GM18499 (cell line): ENCODE results near the gene TEX38.
"Not testable (repeated sequence)": the region's sequence is repeated elsewhere in the genome, so short reads cannot be mapped to it uniquely, and the experiment has no call there.

ENCODE experiments used
- ATAC-seq: cut with Tn5 transposase; IDR thresholded peaks from one replicate; pipeline ENCODE4 v1.9.1; 2021; ENCODE audit warnings: moderate number of reproducible peaks; ENCODE audit not compliant: insufficient read depth, unreplicated experiment

Gene TEX38

DNA sequence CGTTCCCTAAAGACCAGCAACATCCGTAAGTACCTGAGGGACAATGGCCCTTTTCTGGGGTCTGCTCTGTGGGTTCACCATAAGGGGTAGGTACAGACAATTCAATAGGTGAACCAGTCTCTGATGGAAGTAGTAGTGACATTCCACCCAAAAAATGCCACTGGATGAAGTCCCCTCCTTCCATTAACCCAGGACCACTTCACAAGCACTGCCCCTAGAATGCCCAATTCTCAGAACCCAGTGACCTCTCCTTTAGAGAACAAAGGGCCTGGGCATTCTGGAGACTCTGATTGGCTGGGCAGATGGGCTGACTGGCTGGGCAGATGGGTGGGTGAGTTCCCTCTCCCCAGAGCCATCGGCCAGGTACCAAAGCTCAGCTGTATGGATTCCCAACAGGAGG lies at the start of gene TEX38:
Gene TEX38 (plus strand): TSS at position 301 of the 400 bp plus-strand sequence. CDS start 81 bp downstream, at position 382.
- ATAC-seq: no peak

DNA sequence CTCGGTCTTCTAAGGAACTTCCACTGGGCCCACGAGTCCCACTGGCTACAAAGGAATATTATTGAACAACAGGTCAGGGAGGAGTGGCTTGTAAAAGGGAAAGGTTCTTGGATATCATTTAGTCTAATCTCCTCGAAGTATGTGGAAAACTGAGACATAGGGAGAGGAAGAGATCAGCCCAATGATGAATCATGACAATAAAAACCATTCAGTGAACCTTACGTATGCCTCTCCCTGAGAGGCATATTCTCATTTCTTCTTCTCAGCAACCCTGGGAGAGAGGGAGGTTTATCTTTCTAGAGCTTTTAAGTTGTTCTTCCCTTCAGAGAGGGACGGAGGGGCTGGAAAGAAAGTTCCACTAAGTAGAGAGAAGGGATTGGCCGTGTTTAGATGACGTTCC lies 49.7 kb upstream of the TEX38 start:
- no peak for ATAC-seq

DNA sequence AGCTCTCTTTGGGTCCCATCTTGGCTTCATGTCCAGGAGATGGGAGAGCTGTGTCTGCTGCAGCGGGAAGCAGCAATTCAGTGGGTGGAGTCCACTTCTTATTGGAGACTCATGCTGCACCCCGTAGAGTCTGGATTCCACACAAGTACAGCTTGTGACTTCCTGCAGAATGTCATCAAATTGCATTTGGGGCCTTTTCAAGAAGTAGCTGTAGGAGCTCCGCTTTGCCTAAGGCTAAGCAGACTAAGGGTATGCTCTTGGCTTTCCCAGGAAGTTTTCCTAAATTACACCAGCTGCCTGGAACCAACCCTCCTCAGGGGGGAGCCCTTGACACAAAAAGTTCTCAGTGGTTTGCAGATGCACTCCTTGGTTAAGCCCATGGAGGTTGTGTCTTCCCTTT lies 49.3 kb upstream of the TEX38 start:
- no peak for ATAC-seq

DNA sequence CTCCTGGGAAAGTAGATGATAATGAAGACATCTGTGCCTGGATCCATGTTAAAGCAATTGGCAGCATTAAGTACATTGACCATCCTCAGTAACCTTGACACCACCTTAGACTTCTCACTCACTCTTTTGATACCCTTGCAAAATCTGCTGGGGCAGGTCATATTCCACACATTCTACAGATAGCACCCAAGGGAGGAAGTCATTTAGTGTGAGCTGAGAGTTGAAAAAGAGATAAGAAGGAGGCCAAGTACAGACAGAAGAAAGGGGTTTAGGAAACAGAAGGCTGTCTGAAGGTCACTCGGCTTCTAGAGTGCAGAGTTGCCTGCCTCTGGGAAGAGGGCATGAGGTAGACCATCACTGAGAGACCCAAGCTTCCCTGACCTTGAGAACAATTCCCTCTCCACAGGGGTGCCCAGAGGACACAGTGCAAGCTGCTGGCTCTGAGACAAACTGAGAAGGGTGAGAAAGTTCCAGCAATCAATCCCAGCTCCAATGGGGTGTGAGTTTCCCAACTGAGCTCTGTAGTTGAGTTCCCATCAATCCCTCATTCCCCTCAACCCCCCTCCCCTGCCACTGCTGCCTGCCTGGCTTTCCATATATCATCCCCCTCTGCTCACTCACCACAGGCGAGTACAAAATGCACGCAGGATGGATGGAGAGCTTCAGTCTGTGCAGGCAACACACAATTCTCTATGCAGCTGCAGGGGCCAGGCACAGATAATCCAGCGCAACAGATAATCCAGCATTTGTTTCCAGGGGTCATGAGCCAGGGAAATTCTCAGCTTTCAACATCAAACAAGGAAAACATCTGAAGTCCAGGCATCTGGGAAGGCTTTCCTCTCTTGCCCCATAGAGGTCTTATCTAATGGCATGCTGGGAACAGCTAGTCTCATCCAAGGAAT lies 47.7 kb upstream of the TEX38 start:
- no peak for ATAC-seq

DNA sequence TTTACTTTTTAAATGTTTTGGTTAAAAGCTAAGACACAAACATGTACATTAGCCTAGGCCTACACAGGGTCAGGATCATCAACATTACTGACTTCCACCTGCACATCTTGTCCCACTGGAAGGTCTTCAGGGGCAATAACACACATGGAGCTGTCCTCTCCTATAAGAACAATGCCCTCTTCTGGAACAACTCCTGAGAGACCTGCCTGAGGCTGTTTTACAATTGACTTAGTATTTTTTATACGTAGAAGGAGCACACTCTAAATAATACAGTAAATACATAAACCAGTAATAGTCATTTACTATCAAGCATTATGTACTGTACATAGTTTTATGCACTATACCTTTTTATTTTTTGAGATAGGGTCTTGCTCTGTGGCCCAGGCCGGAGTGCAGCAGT lies 40.9 kb upstream of the TEX38 start:
- ATAC-seq: no peak

DNA sequence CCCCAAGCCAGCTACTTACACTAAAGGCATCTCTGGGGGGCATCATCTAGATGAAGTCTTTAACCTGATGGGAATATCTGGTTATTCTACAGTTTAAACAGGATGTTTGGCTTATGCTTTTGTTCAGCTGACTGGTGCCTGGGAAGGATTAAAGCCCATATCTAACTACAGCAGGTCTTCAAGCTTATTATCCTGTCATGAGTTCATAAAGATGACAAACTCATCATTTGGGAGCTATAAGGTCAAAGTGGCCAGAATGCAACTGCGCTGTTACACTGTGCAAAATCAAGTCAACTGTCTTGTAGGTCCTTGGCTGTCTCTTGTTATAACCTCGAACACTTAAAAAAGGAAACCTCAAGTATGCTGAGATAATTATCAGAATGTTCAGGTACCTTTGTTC lies 36.4 kb upstream of the TEX38 start:
- no peak for ATAC-seq

DNA sequence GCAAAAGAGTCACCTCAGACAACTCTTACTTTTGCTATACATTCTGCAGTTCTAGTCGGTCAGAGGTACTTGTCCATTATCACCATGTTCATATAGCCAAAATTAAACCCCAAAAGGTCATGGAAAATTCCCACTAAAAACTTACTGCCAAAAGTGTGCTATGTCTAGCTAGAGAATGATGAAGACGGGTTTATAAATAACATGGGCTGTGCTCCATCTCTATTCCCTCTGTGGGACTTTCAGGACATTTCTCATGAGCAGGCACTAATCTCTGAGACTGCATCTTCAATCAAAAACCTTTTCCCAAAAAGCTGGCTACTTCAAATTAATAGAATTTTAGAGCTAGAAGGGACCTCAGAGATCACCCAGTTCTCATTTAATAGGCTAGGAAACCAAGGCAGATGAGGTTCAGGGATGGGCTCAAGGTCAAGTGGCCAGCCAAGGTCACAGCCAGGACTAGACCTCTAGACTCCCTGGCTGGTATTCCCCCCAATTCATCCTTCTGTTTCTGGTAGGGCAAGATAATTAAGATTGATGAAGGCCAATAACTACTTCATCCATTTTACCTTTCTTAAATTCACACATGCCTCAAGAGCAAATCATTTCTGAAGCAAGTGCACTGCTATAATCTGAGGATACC lies 34.1 kb upstream of the TEX38 start:
- ATAC-seq: no peak

DNA sequence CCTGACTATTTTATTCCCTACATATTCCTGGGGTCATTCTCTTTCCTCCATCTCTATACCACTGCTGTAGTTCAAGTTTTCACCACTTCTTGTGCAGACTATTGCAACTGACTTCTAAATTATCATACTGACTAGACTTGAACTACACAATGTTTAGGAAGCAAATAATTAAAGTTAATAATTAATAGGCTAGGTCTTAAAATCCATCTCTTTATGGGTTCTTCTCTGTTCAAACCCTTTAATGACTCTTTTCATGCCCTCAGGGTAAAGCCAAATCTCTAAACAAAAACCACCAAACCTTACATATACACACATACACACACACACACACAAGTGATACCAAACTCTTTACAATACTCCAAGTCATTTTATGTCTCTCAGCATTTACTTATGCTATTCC lies 32.7 kb upstream of the TEX38 start:
- no peak for ATAC-seq

DNA sequence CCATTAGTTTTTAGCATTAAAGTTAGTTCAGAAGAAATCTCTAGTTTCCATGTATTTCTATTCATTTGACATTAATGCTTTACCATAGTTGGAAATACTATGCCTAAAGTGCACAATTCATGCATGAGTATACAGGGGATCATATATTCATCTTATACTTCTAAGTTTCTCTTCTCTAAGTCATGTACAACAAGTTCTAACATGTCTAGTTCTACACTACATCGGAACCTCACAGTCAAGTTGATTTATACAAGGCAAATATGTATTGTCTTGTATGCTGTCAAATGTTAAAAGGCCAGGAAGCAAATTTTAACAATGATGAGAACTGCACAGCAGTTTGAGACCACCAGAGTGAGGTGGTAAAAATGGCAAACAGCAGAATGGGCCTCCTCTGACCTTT lies 32.1 kb upstream of the TEX38 start:
- ATAC-seq: no peak

DNA sequence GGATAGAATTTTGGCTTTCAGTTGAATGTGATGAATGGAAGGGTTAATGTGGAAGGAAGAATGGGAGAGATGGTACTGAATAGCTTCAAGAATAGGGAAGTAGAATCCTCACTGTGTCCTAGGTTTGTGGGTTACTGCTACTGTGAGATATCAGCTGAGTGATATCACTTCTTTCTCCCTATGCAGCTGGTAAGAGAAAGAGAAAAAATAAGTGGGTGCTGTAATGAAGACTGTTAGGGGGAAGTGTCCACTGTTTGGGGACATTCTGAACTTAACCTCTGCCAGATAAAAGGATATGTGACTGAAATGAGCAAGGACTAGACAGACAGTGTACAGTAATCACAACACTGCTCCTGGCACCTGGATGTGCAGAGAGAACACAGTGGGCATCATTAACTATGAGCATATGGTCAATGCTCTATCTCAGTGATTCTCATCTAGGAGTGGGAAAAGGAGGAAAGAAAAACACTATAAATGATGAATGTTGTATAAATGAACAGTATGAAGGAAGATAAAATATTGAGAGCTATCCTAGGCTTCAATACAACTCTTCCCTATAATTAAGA lies 29.5 kb upstream of the TEX38 start:
- ATAC-seq: no peak

DNA sequence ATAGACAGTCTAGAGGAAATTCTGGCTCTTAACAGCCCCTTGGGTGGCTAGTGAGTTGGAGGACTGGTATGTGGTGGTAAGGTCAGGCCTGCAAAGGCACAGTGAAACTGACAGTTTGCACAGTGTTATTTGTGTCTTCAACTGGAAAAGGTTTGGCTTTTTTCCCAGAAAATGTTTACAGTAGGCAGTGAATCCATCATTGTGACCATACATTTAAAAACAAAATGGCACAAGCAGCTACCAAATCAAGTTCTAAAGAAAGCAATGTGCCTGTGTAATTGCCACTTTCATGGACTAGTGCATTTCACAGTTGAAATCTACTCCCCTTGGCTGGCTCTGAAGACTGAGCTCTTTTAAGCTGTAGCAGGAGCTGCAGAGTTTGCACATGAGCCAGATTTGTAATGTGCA lies 28.3 kb upstream of the TEX38 start:
- ATAC-seq: no peak

DNA sequence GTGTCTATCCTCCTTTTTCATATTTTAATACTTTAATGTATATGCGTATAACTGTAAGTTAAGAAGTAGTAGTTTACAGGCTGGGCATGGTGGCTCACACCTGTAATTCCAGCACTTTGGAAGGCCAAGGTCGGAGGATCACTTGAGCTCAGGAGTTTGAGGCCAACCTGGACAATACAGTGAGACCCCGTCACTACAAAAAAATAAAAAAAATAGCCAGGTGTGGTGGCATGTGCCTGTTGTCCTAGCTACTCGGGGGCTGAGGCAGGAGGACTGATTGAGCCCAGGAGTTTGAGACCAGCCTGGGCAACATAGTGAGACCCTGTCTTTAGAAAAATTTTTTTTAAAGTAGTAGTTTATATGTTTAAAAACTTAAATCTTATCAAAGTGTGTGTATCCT lies 25.8 kb upstream of the TEX38 start:
- ATAC-seq: no peak

DNA sequence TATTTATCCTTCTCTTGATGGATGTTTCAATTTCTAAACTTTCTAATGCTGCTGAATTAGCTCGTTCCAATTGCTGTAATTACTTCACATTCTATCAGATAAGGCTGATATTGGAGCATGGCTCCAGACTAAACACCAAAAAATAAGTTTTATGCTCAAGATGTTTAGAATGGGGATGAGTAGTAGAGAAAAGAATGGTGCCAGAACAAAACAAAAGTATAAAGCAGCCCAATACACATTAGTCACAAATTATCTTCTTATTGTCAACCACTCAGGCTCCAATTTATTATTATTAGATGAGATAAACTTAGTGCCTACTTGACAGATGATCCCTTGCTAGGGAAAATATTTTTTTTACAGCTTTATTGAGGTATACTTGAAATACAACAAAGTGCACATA lies 25.3 kb upstream of the TEX38 start:
- ATAC-seq: no peak

DNA sequence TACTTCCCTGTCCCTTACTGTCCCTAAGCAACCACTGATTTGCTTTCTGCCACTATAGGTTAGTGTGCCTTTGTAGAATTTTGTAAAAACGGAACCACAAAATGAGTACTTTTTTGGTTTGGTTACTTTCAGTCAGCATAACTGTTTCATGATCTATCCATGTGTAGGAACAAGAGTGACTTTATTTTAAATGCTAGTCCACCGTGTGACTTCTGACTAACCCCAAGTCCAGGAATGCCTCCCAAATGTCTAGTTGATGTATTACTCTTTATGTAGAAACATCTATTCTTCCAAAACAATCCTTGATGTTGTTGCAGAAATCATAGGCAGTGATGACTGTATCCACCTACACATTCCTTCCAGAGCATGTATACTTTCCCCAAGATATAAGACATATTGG lies 24.8 kb upstream of the TEX38 start:
- ATAC-seq: no peak

DNA sequence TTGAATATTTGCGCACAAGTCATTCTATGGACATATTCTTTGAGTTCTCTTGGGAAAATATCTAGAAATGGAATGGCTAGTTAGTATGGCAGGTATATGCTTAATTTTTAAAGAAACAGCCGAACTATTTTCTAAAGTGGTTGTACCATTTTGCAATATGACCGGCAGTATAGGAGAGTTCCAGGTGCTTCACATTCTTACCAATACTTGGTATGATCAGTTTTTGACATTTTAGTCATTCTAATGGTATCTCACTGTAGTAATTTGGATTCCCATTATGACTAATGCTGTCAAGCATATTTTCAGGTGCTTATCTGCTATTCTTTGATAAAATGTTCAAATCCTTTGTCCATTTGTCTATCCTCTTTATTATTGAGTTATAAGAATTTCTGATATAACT lies 24.0 kb upstream of the TEX38 start:
- ATAC-seq: no peak

DNA sequence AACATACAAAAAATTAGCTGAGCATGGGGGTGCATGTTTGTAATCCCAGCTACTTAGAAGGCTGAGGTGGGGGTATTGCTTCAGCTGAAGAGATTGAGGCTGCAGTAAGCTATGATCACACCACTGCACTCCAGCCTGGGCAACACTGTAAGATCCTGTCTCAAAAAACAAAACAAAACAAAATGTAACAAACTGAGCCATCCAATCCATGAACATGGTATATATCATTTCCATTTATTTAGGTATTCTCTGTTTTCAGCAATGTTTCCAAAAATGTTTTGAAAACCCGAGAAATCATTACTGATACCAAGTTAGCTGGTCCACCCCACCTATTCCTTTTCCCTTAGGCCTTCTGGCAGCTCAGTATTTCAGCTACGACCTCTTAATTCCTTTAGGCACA lies 21.9 kb upstream of the TEX38 start:
- ATAC-seq: no peak

DNA sequence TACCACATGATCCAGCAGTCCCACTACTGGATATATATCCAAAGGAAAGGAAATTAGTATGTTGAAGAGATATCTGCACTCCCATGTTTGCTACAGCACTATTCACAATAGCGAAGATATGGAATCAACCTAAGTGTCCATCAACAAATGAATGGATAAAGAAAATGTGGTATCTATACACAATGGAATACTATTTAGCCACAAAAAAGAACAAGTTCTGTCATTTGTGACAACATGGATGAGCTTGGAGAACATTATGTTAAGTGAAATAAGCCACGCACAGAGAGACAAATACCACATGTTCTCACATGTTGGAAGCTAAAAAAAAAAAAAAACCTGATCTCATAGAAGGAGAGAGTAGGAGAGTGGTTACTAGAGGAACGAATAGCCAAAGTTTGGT lies 21.2 kb upstream of the TEX38 start:
- no peak for ATAC-seq

DNA sequence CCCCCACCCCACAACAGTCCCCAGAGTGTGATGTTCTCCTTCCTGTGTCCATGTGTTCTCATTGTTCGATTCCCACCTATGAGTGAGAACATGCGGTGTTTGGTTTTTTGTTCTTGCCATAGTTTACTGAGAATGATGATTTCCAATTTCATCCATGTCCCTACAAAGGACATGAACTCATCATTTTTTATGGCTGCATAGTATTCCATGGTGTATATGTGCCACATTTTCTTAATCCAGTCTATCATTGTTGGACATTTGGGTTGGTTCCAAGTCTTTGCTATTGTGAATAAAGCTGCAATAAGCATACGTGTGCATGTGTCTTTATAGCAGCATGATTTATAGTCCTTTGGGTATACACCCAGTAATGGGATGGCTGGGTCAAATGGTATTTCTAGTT lies 20.5 kb upstream of the TEX38 start:
- not testable (repeated sequence) for ATAC-seq

DNA sequence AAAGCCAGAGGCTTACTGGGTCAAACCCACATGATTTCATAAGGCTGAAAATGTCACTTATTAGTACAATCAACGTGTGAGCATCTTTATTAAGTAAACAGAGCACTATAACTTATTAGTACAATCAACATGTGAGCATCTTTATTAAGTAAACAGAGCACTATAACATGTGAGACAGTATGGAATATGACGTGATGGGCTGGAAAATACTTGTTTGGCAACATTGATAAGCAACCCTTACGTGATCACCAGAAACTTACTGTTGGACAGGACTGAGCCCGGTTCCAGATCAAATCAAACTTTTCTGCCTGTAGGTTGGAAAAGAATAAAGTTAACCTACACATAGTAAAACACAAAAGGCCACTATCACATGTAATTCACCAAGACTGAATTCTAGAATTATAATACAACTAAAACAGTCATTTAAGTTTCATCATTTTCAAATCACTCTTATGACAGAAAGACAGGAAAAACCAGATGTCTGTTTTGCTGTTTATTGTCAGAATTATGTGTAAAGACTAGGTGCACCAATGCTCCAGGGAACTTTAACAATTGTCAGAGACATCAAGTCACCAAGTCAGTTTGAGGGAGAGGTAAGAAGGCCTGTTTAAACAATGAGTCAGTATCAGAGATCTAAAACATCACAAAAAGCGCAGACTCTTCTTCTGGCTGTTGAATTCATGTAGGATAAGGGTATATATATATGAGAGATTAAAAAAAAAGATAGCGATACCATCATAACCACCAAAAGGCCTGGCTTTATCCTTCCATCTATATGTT lies 19.1 kb upstream of the TEX38 start:
- no peak for ATAC-seq

DNA sequence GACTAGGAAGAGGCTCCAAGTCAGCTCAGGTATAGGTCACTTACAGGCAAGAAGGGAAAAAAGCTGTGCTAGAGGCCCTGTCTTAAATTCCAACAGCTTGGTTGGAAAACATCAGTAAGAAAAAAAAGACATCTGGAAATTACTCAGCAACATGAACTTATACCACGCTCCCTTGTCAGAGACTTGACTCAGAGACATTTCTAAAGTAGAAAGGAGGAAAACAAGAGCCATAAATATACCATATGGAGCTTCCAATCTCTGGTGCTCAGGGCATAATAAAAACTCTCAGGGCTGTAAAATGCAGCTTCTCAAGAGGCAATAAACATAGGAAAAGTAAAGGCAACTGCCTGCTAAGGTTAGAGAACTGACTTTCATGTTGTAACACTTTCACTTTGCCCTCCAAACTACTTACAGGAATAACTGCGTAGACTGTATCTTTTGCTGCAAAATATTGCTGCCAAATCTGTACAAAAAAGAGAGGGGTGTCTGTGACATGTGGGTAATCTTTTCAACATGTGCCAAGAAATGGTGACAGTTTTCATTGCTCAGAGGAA lies 18.2 kb upstream of the TEX38 start:
- no peak for ATAC-seq

DNA sequence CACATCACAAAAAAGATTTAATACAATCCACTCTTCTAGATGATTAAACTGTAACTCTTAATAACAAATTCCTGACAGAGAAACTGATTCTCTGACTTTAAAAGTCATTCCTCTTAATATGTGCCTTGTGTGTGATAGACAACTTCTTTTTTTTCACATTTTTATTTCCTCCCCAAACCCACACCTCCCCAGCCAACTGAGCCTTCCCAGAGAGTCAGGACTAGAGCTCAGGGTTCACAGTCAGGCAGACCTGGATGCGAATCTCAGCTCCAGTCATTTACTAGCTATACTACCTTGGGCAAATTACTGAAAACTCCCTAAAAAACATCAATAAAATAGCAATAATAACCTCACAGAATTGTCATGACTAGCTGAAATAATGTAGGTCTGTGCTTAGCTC lies 17.6 kb upstream of the TEX38 start:
- no peak for ATAC-seq
